GM18505 (cell line): ENCODE results near the gene LMAN2L.

Experiments
- ATAC-seq: cut with Tn5 transposase; IDR thresholded peaks from one replicate; pipeline ENCODE4 v1.9.1; 2021; ENCODE audit not compliant: unreplicated experiment
- POLR2A ChIP-seq: IDR thresholded peaks from 4 replicates; pipeline ENCODE4 v1.6.1; 2011; ENCODE audit warnings: borderline replicate concordance; ENCODE audit not compliant: insufficient read depth, insufficient read length; ENCODE audit errors: extremely low read depth

LMAN2L gene, protein sequence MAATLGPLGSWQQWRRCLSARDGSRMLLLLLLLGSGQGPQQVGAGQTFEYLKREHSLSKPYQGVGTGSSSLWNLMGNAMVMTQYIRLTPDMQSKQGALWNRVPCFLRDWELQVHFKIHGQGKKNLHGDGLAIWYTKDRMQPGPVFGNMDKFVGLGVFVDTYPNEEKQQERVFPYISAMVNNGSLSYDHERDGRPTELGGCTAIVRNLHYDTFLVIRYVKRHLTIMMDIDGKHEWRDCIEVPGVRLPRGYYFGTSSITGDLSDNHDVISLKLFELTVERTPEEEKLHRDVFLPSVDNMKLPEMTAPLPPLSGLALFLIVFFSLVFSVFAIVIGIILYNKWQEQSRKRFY

DNA sequence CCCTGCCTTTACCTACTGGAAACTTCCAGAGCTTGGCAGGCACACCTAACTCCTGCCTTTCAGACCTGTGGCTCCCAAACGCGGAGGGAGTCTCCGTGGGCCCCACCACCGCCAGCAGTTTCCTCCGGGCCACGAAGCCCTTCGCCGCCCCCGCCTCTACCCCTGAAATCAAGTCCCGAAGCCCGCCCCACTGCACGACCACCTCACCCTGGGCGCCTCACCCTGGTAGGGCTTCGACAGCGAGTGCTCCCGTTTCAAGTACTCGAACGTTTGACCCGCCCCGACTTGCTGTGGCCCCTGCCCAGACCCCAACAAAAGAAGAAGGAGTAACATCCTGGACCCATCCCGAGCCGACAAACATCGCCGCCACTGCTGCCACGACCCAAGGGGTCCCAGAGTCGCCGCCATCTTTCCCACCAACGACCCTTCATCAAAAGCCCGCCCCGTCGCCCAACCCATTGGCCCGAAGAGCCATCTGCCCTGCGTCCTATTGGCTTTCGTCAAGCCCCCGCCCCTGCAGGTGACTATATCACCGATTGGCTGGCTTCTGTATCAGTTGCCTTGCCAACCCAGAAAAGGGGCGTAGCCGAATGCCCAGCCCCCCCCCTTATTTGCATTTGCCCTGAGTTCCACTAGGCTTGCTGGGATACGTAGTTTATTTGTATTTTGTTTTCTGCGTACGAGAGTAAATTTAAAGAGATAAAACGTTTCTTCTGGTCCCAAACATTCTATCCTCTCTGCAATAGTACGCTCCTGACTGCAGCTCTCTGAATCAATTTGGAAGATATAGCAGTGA lies at the start of gene LMAN2L:
TSS of gene LMAN2L (minus strand) at position 432 of the 796 bp plus-strand sequence. CDS start at position 408, 24 bp downstream.
- TF ChIP-seq POLR2A: peak; percentile 74
- ATAC-seq: peak; percentile 98

DNA sequence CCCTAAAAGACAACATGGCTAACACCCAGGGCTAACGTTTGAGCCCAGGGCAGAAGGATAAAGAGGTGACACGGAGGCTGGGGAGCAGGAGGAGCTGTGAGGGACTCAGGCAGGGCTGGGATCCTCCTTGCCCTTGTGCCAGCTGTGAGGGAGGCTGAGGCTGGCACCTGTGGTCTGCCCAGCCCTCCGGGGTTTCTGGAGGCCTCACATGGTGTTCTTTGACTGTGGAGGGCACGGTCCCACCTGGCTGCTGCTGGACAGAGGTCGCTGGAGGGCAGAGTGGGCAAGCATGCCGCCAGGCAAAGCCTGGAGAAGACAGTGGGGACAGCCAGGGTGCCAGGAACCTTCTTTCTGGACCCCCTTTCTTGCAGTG lies 49.4 kb upstream of the LMAN2L start:
- ATAC-seq: no peak
- no peak for TF ChIP-seq POLR2A

DNA sequence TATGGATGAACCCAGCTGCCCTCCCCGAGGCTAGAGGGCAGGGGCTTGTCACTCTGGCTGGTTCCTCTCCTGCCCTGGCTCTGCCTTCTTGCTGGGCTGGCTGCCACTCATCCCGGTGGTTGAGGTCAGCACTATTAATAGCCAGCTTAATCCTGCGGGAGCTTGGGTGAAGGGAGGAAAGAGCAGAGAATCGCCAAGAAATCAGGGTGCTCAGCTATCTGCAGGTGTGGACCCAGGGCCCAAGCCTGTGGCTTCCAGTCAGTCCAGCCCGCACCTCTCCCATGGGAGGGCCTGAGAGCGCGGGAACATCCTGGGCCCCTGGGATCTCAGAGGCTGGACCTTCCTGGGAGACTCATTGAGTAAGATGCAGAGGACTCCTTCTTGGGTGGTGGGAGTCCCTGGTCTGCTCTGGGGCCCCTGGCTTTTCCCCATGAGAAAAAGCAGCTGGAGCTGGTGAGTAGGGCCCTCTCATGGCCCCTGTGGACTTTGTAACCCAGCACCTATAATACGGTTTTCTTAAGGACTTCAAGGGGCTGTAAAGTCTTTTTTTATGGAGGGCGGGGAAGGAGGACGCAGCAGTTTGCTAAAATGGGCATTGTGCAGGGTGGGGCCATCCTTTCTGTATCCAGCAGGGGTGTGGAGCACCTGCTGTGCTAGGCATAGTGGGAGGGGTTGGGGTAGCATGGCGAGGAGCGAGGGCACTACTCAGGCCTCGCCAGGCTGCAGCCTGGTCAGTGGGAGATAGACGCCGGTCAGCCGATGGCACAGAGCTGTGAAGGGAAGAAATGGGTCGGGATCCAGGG lies 48.8 kb upstream of the LMAN2L start:
- TF ChIP-seq POLR2A: no peak
- no peak for ATAC-seq

DNA sequence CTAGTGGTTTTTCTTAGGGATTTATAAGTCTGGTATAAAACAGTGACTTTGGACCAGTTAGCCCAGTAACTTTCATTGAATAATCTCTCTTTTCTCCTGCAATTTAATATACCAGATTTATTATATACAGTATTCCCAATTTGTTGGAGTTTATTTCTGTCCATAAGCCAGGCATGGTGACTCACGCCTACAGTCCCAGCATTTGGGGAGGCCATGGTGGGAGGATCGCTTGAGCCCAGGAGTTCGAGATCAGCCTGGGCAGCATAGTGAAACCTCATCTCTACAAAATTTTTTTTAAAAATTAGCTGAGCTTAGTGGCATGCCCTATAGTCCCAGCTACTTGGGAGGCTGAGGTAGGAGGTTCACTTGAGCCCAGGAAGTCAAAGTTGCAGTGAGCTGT lies 47.5 kb upstream of the LMAN2L start:
- ATAC-seq: no peak
- TF ChIP-seq POLR2A: no peak

DNA sequence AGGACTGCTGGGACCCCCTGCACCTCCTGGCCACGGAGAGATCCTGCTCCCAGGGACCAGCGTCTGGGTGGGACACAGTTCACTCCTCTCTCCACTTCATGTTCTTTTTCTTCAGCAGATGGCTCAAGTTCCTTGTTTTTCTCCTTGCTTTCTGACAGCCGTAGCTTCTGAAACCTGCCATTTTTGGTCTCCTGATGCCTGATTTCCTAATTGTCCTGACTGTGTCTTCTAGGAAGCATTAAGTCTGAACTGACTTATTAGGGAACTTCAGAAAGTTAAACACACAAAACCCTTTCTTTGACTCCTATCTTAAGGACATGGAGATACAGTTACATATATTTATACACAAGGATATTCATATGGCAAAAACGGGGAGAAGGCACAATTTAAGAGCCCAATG lies 43.5 kb upstream of the LMAN2L start:
- ATAC-seq: no peak
- TF ChIP-seq POLR2A: no peak

DNA sequence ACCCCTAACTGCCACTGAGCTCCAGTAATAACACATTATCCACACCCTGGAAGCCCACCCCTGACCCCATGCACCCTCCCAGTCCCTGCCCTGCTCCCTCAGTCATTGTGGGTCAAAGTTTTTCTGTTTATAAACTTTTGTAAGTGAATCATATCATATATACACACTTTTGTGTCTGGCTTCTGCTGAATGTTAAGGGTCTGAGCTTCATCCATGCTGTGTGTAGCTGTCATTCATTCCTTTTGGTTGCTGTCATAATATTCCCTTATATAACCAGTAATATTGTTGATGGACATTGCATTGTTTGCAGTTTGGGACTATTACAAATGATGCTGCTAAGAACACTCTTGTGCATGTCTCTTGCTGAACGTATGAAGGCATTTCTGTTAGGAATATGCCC lies 35.3 kb upstream of the LMAN2L start:
- TF ChIP-seq POLR2A: no peak
- ATAC-seq: no peak

DNA sequence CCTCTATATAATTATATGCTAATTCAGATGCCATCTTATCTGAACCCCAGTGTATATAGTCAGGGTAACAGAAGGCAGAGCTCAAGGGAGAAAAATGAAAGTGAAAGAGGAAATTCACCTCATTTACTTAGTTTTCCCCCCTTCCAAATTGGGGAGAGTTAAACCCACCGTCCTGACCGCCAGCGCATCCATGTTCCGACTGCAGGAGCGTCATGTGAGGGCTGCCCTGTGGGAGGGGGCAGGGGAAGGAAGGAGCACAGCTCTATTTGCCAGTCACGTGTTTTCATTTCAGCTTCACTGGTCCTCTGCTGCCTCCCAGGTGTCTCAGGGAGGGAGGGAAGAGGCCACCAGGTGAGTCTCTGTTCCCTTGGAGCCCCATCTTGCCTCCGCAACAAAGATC lies 34.1 kb upstream of the LMAN2L start:
- no peak for TF ChIP-seq POLR2A
- ATAC-seq: no peak

DNA sequence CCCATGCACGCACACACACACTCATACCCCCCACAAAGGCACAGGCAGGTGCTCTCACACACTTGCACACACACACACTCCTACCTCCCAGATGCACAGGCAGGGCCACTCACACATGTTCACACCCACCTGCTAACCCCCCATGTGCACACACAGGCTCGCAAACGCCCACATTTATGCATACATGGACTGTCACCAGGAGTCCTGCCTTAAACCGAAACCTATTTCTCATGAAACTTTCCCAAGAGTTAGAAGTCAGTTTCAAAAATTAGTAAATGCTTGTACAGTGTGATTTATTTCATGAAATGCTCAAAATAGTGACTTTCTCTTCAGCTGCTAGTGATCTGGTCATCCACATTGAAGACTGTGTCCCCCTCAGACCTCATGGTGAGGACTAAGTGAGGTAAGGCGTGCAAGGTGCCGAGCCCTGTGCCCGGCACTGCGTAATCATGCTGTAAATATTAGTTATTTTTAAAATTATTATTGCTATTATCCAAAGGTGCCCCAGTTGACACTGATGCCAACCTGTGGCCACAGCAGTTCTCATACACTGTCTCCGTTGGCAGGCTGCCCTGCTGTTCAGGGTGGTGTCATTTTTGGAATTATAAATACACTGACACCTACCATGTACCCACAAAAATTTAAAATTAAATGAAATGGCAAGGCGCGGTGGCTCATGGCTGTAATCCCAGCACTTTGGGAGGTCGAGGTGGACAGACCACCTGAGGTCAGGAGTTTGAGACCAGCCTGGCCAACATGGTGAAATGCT lies 33.2 kb upstream of the LMAN2L start:
- ATAC-seq: no peak
- no peak for TF ChIP-seq POLR2A

DNA sequence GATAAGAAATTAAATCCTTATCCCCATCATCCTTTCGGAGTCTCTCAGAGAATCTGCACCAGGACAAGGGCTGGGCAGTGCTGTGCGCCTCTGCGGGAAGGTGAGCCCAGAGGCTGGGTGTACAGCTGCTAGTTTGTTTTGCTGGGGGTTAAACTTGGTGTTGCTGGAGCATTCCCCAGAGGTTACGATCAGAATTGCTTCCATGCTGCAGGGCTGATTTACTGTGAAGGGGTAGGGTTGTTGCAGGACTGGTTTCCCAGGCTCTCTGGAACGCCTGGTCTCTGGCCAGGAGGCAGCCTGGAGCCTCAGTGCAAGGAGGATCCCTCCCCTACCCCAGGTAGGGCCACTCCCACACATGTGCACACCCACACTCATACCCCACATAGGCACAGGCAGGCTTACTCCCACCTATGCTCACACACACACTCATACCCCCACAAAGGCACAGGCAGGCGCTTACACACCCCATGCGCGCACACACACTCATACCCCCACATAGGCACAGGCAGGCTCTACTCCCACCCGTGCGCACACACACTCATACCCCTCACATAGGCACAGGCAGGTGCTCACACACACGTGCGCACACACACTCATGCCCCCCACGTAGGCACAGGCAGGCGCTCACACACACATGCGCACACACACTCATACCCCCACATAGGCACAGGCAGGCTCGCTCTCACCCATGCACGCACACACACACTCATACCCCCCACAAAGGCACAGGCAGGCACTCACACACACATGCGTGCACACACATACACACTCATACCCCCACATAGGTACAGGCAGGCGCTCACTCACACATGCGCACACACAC lies 32.1 kb upstream of the LMAN2L start:
- no peak for TF ChIP-seq POLR2A
- no peak for ATAC-seq

DNA sequence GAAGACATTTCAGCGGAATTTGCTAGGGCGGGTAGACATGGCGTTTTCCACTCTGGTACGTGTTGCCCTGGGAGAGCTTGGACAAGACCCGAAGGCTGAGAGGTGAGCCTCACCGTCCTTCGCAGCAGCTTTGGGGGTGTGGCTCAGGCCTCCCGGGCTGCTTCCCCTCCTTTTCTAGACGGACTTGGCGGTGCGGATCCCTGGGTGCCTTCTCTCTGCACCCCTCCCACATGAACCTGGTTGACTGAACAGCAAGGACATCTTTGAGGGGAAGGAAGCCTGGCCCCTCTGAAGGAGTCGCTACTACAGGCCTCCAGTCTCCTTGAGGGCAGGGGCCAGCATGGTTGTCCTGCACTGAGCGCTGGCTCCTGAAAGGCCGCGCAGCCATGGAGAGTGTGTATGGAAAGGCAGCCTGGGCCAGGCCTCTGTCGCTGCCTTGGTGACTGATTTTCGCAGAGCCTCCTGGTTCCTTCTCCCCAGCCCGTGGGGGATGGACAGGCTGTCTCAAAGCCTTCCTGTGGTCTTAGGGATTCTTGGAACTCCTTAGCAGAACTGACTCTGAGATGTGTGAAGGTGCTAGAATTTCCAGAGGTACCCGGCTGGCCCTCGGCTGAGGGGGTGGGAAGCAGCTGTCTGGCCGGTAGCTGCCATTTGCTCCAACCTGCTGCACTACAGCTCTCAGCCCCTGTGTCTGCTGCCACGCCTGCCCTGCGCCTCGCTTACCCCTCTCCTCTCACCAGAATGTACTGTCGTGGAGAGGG lies 30.8 kb upstream of the LMAN2L start:
- TF ChIP-seq POLR2A: no peak

DNA sequence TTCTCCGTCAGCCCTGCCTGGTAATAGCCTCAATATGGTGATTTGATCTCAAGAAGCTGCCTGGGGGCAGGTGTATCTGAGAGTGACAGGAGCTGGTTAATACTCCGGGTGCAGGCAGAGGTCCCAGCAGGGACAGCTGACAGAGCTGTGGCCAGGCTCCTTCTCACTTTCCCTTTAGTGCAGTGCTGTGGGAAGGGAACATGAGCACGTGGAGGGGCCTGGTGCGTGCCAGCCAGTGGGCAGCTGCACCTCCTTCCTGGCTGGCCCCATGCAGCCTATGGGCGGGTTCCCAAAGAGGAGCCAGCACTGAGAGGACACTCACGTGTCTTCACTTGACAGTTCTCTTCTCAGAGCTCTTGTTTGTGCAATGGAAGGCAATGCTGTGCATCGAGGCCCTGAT lies 29.9 kb upstream of the LMAN2L start:
- no peak for ATAC-seq
- no peak for TF ChIP-seq POLR2A

More for the DNA sequence above, 30.8 kb upstream of the LMAN2L start:
- no peak for ATAC-seq
